Tongue (tissue), 2 donors: Measurements from ENCODE around the gene TULP1. TPM values are rescaled to one million over a fixed set of nuclear protein-coding genes. Genes with fewer than 3 reads are reported as not detected.
"Not testable (repeated sequence)": the region's sequence is repeated elsewhere in the genome, so short reads cannot be mapped to it uniquely, and the experiment has no call there.

Source experiments
- DNase-seq: peaks from one replicate; pipeline ENCODE4 v3.0.0-alpha.2; 2015
- total RNA-seq: library from RNA; depleted of rRNA; stranded (reverse); fragments of >200 nt; gene quantifications from one replicate; pipeline ENCODE4 v1.2.3, GENCODE V29; 2014

Gene TULP1
- total RNA-seq, 1 donor from 2014 or later: not detected

- DNase-seq: no peak
Observed at GRCh38 chr6:35521235-35521634, 8.5 kb upstream of the TULP1 start.

GRCh38 chr6:35519313-35520015 is 6.8 kb upstream of the TULP1 start:
- DNase-seq: no peak

- no peak for DNase-seq
Observed at GRCh38 chr6:35518566-35519312, 6.0 kb upstream of the TULP1 start.

GRCh38 chr6:35517978-35518377 is 5.3 kb upstream of the TULP1 start:
- not testable (repeated sequence) for DNase-seq

- no peak for DNase-seq
Observed at GRCh38 chr6:35516712-35517111, 4.0 kb upstream of the TULP1 start.

GRCh38 chr6:35515939-35516338 is 3.2 kb upstream of the TULP1 start:
- not testable (repeated sequence) for DNase-seq

- no peak for DNase-seq
Observed at GRCh38 chr6:35514587-35514986, 1.9 kb upstream of the TULP1 start.

- DNase-seq: no peak
Observed at GRCh38 chr6:35512006-35512405, 690 bp downstream of the TULP1 start.

GRCh38 chr6:35511562-35511941 is 1.1 kb downstream of the TULP1 start:
- DNase-seq: no peak

GRCh38 chr6:35510916-35511561 is 1.7 kb downstream of the TULP1 start:
- no peak for DNase-seq

GRCh38 chr6:35508542-35508941 is 4.2 kb downstream of the TULP1 start:
- no peak for DNase-seq

- no peak for DNase-seq
Observed at GRCh38 chr6:35508027-35508426, 4.7 kb downstream of the TULP1 start.

GRCh38 chr6:35507221-35507620 is 5.5 kb downstream of the TULP1 start:
- DNase-seq: no peak

- no peak for DNase-seq
Observed at GRCh38 chr6:35506536-35506935, 6.2 kb downstream of the TULP1 start.

GRCh38 chr6:35505999-35506412 is 6.7 kb downstream of the TULP1 start:
- DNase-seq: no peak

GRCh38 chr6:35503534-35503933 is 9.2 kb downstream of the TULP1 start:
- peak; percentile 74 for DNase-seq

- DNase-seq: no peak
Observed at GRCh38 chr6:35501784-35502183, 10.9 kb downstream of the TULP1 start.

GRCh38 chr6:35500782-35501181 is 11.9 kb downstream of the TULP1 start:
- peak; percentile 70 for DNase-seq

GRCh38 chr6:35499372-35499771 is 13.3 kb downstream of the TULP1 start:
- no peak for DNase-seq

- no peak for DNase-seq
Observed at GRCh38 chr6:35498422-35499067, 14.2 kb downstream of the TULP1 start.

- peak; percentile 89 for DNase-seq
Observed at GRCh38 chr6:35497571-35498421, 14.9 kb downstream of the TULP1 start.
